Testis (tissue), 3 donors: ENCODE results near the gene SLCO3A1. TPM values are rescaled to one million over a fixed set of nuclear protein-coding genes. Genes with fewer than 3 reads are reported as not detected.

Experiments
- DNase-seq: peaks from one replicate; pipeline ENCODE4 v3.0.0-alpha.2; 2019
- H3K27ac ChIP-seq, 2 donors: fragments of 200-600 bp; sonication (generic); one replicate each; pipeline ENCODE4 v1.5.1; 2019
- H3K27me3 ChIP-seq: fragments of 200-600 bp; sonication (generic); one replicate; pipeline ENCODE4 v1.5.1; 2019
- H3K36me3 ChIP-seq: fragments of 200-600 bp; sonication (generic); one replicate; pipeline ENCODE4 v1.5.1; 2017; ENCODE audit warnings: low read depth; ENCODE audit errors: missing control alignments
- H3K4me1 ChIP-seq: fragments of 200-600 bp; sonication (generic); one replicate; pipeline ENCODE4 v1.5.1; 2019
- H3K4me3 ChIP-seq, 2 donors: fragments of 200-600 bp; sonication (generic); one replicate each; pipeline ENCODE4 v1.5.1; 2017 to 2019
- H3K9me3 ChIP-seq: fragments of 200-600 bp; sonication (generic); one replicate; pipeline ENCODE4 v1.5.1; 2017
- POLR2A ChIP-seq: fragments of 450-650 bp; IDR thresholded peaks from one replicate; pipeline ENCODE4 v1.6.1; 2017; ENCODE audit warnings: antibody characterized with exemption, mild to moderate bottlenecking, moderate library complexity
- WGBS, 2 donors: methylation state at CpG; one replicate each; pipeline ENCODE4 v1.1.5; 2018; 5-methylcytosine and 5-hydroxymethylcytosine counted together
- intact Hi-C: fragments of 100-400 bp; cut with DNase I; formaldehyde crosslinking; loops from one replicate; pipeline ENCODE4 v1.15.1; 2023; ENCODE audit warnings: low total_unique reads
- polyA plus RNA-seq: library from polyadenylated mRNA; stranded (reverse); fragments of 350-450 nt; fragmentation: Illumina TruSeq; extraction: RNeasy Lipid Tissue Mini Kit (QIAGEN cat#74804); gene quantifications from one replicate; pipeline ENCODE4 v1.2.3, GENCODE V29; 2014; ENCODE audit warnings: low read depth, low replicate concordance; ENCODE audit not compliant: insufficient read depth
- total RNA-seq, 2 donors: library from RNA; depleted of rRNA; stranded (reverse); fragments of >200 nt; gene quantifications; one replicate each; pipeline ENCODE4 v1.2.3, GENCODE V29; 2016
- TF ChIP-seq, protein P1 (sequence below), 3 experiments: fragments of 450-650 bp in 2 of 3; fragments of 200-600 bp in 1 of 3; sonication (generic) in 1 of 3; IDR thresholded peaks; one replicate each; pipeline ENCODE4 v1.5.1; 2016 to 2019; ENCODE audit warnings: antibody characterized with exemption in 3 of 3, mild to moderate bottlenecking in 2 of 3, moderate library complexity in 1 of 3

Gene SLCO3A1
- total and polyA plus RNA-seq, 3 donors from 2014 or later, result 76.3 to 144 (median 77.2) TPM

DNA sequence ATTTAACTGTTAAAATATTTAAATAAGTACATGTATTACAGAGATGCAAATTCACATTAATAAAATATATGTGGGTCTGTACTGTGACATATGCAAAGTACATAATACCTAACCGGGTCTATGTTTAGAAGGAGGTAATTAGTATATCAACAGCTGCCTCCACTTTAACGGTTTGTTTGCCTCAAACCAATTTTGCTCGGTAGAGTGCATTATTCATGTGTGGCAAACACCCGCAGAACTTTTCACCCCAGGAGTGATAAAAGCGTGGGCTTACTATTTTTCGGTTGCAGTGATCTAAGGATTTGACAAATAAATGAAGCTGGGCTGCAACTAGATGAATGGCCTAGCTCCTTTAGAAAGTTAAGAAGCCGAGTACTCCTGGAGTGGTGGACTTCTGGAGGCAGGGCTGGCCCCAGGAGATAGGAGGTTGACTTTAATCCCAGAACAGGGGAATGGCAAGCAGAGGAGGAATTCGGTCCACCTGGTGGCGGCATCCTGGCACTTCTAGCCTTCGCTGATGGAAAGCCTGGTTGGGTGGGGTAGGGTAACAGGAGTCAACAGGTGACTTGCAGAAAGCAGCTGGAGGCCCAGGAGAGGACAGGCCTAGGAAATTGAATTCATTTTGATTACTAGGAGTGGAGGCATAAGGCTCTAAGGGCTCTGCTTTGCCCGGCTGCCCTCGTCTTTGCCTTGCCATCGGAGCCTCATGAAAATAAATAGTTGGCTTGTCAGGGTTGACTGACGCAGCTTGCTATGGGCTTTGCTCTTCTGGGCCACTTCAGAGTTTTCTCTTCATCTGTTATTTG, 2.4 kb downstream of the SLCO3A1 start:
- no peak overlapping the region for H3K27ac ChIP-seq
- H3K36me3 ChIP-seq, result no peaks in the 10 kb centered on the region
- WGBS, 2 donors, result 78 to 81% methylated on average over 14 of the region's 14 CpGs
- intact Hi-C loops, result loop anchor here (10.0 kb wide), 2 partner anchors 79 to 219 kb away; no protein-coding TSS in a partner anchor
- DNase-seq, result no peak
- H3K4me3 ChIP-seq, result no peak overlapping the region
- H3K9me3 ChIP-seq, result no peaks in the 10 kb centered on the region
- H3K4me1 ChIP-seq, result peaks cover 20% of the 10 kb centered on the region
- TF ChIP-seq, protein P1, sequence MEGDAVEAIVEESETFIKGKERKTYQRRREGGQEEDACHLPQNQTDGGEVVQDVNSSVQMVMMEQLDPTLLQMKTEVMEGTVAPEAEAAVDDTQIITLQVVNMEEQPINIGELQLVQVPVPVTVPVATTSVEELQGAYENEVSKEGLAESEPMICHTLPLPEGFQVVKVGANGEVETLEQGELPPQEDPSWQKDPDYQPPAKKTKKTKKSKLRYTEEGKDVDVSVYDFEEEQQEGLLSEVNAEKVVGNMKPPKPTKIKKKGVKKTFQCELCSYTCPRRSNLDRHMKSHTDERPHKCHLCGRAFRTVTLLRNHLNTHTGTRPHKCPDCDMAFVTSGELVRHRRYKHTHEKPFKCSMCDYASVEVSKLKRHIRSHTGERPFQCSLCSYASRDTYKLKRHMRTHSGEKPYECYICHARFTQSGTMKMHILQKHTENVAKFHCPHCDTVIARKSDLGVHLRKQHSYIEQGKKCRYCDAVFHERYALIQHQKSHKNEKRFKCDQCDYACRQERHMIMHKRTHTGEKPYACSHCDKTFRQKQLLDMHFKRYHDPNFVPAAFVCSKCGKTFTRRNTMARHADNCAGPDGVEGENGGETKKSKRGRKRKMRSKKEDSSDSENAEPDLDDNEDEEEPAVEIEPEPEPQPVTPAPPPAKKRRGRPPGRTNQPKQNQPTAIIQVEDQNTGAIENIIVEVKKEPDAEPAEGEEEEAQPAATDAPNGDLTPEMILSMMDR (IDR thresholded peaks at IDR 0.05), result peak in 1 of 3 experiments; percentile 20
- no peak for TF ChIP-seq POLR2A
- no peaks in the 10 kb centered on the region for H3K27me3 ChIP-seq

DNA sequence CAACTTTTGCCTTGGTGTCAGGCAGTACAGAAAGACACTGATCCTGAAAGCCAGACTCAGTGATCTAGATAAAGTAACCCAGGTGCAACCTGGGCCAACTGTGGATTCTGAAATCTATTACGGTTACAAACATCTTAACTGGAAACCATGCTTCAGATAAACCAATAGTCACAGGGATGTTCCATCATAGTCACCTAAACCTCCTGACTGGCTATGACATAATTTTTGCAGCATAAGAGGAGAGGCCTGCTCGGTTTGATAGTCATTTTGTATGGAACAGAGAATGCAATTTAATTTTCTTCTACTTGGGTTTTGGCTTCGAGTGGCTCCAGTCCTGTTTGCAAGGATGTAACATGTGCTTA, 3.7 kb downstream of the SLCO3A1 start:
- Histone ChIP-seq H3K9me3 (no peaks in the 10 kb centered on the region), H3K4me1 (peaks cover 12% of the 10 kb centered on the region), H3K27ac (no peak overlapping the region), H3K4me3 (no peak overlapping the region), H3K36me3 (no peaks in the 10 kb centered on the region), H3K27me3 (no peaks in the 10 kb centered on the region)
- no peak for TF ChIP-seq POLR2A
- TF ChIP-seq, protein P1 (IDR thresholded peaks at IDR 0.05), result no peak
- intact Hi-C loops, result loop anchor here (10.0 kb wide), 2 partner anchors 78 to 218 kb away; no protein-coding TSS in a partner anchor
- DNase-seq, result no peak
- WGBS, 2 donors, result 82 to 84% methylated on average over 3 of the region's 3 CpGs

DNA sequence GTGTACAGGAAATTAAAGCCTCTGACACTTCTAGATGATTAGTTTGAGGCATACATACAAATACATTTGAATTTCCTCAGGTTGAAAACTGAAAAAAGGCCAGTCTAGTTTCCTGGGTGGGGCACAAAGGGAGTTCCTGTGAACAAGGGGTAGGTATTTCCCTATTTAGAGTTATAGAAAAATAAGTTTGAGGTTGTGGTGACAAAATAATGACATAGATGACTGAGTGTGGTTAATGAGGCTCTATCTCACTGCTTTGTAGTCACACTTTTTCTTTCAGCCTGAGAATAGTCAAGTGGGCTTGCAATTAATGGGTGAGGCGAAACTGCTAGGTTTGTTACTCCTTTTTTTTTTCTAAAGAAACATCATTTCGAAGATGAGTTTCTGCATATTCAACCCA, 4.3 kb downstream of the SLCO3A1 start:
- intact Hi-C loops, result loop anchor here (10.0 kb wide), 2 partner anchors 77 to 217 kb away; no protein-coding TSS in a partner anchor

DNA sequence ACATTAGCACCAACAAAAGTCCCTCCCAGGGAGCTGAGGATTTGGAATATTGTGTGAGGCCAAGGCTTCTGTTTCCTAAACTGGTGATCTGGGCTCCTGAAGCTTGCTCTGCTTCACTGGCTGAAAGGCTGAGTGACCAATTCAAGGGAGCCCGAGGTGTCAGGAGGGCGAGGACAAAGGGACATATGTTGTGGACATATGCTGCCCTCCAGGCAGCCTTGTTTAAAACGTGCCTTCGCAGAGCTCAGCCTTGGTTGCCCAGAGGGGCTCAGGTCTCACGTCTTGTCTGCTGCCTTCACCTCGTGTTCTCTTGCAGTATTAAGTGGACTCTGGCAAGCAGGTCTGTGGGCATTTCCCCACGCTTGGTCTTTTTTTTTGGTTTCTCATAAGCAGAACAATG, 7.0 kb downstream of the SLCO3A1 start:
- Histone ChIP-seq H3K27me3 (no peaks in the 10 kb centered on the region), H3K4me3 (no peak overlapping the region), H3K27ac (no peak overlapping the region), H3K36me3 (no peaks in the 10 kb centered on the region), H3K4me1 (peaks cover 27% of the 10 kb centered on the region), H3K9me3 (no peaks in the 10 kb centered on the region)
- WGBS, 2 donors, result 85 to 93% methylated on average over 7 of the region's 7 CpGs
- DNase-seq, result no peak
- intact Hi-C loops, result no loop called here
- TF ChIP-seq, protein P1 (IDR thresholded peaks at IDR 0.05), result no peak
- no peak for TF ChIP-seq POLR2A

More for the DNA sequence above, 4.3 kb downstream of the SLCO3A1 start:
- Histone ChIP-seq H3K9me3 (no peaks in the 10 kb centered on the region), H3K4me1 (peaks cover 9% of the 10 kb centered on the region), H3K27me3 (no peaks in the 10 kb centered on the region), H3K36me3 (no peaks in the 10 kb centered on the region), H3K27ac (no peak overlapping the region), H3K4me3 (no peak overlapping the region)
- TF ChIP-seq POLR2A, result no peak
- TF ChIP-seq, protein P1 (IDR thresholded peaks at IDR 0.05), result no peak
- no peak for DNase-seq
- 87% methylated on average over 2 of the region's 2 CpGs for WGBS, 2 donors
